ENCODE data around the gene PDE10A. TPM values are rescaled to one million over a fixed set of nuclear protein-coding genes. Genes with fewer than 3 reads are reported as not detected.

PDE10A gene
- total and polyA plus RNA-seq, 2 of the 8 experiments (the other 6 are each of a cell fraction or from before 2014, with no cell fraction given), result 1.1 to 2.4 TPM

GRCh38 chr6:165422192-165422591 lies 240.8 kb downstream of the PDE10A start:
- Histone ChIP-seq H3K4ac (replicated peaks; ENCODE audit: insufficient read length, low read depth, low read length) (no peak overlapping the region), H3K18ac (ENCODE audit: extremely low read depth, low read length) (no peak overlapping the region), H3K9me3 (ENCODE audit: insufficient read depth in 2 of 2, low read depth in 1 of 2, low read length in 1 of 2) (no peaks in the 10 kb centered on the region; a peak in 1 of 4 replicates), H3K4me3 (ENCODE audit: extremely low read depth in 1 of 4, insufficient read depth in 2 of 4, low read depth in 3 of 4, low read length in 4 of 4) (no peak overlapping the region), H3K56ac (replicated peaks; ENCODE audit: insufficient read length, low read depth, low read length) (no peak overlapping the region), H3K79me1 (ENCODE audit: low read depth, low read length) (no peaks in the 10 kb centered on the region), H3K4me2 (ENCODE audit: insufficient read depth in 1 of 2, low read depth in 2 of 2, low read length in 2 of 2) (no peak overlapping the region), H4K20me1 (replicated peaks in 1 of 2; ENCODE audit: control insufficient read depth in 1 of 2, insufficient read depth in 2 of 2, low read length in 2 of 2) (peaks cover 0 to 2% of the 10 kb centered on the region in 2 experiments), H2AK5ac (ENCODE audit: low read depth, low read length) (0 out of 2 replicates have a peak overlapping the region, but pooled peaks have one; percentile 60), H3K79me2 (ENCODE audit: control insufficient read depth in 1 of 2, insufficient read depth in 2 of 2, low read length in 2 of 2) (no peaks in the 10 kb centered on the region), H2BK15ac (ENCODE audit: low read length) (0 out of 2 replicates have a peak overlapping the region, but pooled peaks have one; percentile 75), H3K9ac (replicated peaks in 1 of 4; ENCODE audit: extremely low read depth in 1 of 4, low read depth in 3 of 4, low read length in 3 of 4) (no peak overlapping the region), H2BK120ac (replicated peaks; ENCODE audit: low read depth, low read length) (no peak overlapping the region), H3K23me2 (ENCODE audit: low read depth, low read length) (no peaks in the 10 kb centered on the region; the same call in 1 of the 2 replicates), H2BK12ac (ENCODE audit: low read depth, low read length) (no peak overlapping the region), H3K14ac (ENCODE audit: insufficient read length) (no peak overlapping the region), H4K91ac (replicated peaks; ENCODE audit: insufficient read length, low read length) (no peak overlapping the region), H3K27me3 (replicated peaks in 1 of 4; ENCODE audit: control insufficient read depth in 3 of 4, extremely low read depth in 1 of 4, insufficient read depth in 3 of 4, low read length in 3 of 4) (peaks cover 0 to 1% (median 0%) of the 10 kb centered on the region in 4 experiments; a peak in 1 of 7 replicates), H4K8ac (ENCODE audit: extremely low read depth, insufficient read depth, low read length) (no peak overlapping the region), H3K36me3 (ENCODE audit: control insufficient read depth in 2 of 4, insufficient read depth in 4 of 4, low read length in 3 of 4) (no peaks in the 10 kb centered on the region), H3K23ac (ENCODE audit: insufficient read length) (no peak overlapping the region), H2BK20ac (ENCODE audit: low read length) (no peak overlapping the region), H4K5ac (ENCODE audit: insufficient read length, low read depth, low read length) (no peak overlapping the region), H3K4me1 (replicated peaks in 1 of 4; ENCODE audit: control insufficient read depth in 3 of 4, insufficient read depth in 4 of 4, low read length in 3 of 4) (no peaks in the 10 kb centered on the region), H3K27ac (ENCODE audit: low read depth, low read length) (no peak overlapping the region), H2AFZ (ENCODE audit: low read length) (no peak overlapping the region), H2BK5ac (ENCODE audit: low read depth, low read length) (no peak overlapping the region)
- ChIA-PET POLR2A (ENCODE audit: partially characterized antibody) (no interaction called here), CTCF (ENCODE audit: partially characterized antibody) (no interaction called here)
- DNase-seq (ENCODE audit: low read depth in 1 of 2, low spot score in 2 of 2) (no peak), FAIRE-seq (no peak)
- 93% methylated on average over 11 of the region's 11 CpGs; no CpG with 5 or more reads in 1 of the 2 experiments for WGBS, 2 experiments (ENCODE audit: extremely low coverage in 1 of 2, insufficient coverage in 1 of 2, insufficient read length in 1 of 2, insufficient replicate concordance in 2 of 2, low coverage in 1 of 2, low lambda C conversion rate in 2 of 2, missing lambda C conversion rate in 1 of 2)
- no peak for TF ChIP-seq KDM5A (IDR thresholded peaks at IDR 0.05; ENCODE audit: low read length)
- TF ChIP-seq, protein P1, sequence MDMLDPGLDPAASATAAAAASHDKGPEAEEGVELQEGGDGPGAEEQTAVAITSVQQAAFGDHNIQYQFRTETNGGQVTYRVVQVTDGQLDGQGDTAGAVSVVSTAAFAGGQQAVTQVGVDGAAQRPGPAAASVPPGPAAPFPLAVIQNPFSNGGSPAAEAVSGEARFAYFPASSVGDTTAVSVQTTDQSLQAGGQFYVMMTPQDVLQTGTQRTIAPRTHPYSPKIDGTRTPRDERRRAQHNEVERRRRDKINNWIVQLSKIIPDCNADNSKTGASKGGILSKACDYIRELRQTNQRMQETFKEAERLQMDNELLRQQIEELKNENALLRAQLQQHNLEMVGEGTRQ (IDR thresholded peaks at IDR 0.05; ENCODE audit: low read length), result no peak
- TF ChIP-seq SIRT6 (IDR thresholded peaks at IDR 0.05; ENCODE audit: low read length), result no peak
- no peak for TF ChIP-seq POU5F1 (IDR thresholded peaks at IDR 0.05; ENCODE audit: low read depth, low read length)
- TF ChIP-seq SUZ12 (IDR thresholded peaks at IDR 0.05; ENCODE audit: low read length), result no peak
- no peak for TF ChIP-seq HDAC2 (IDR thresholded peaks at IDR 0.05; ENCODE audit: borderline replicate concordance in 1 of 2, low read depth in 2 of 2, low read length in 2 of 2)
- TF ChIP-seq ASH2L (IDR thresholded peaks at IDR 0.05; ENCODE audit: low read length), result no peak
- TF ChIP-seq CBX8 (IDR thresholded peaks at IDR 0.05; ENCODE audit: borderline replicate concordance, low read depth, low read length), result no peak
- TF ChIP-seq NRF1 (IDR thresholded peaks at IDR 0.05; ENCODE audit: low read depth, low read length), result no peak
- TF ChIP-seq, protein P2, sequence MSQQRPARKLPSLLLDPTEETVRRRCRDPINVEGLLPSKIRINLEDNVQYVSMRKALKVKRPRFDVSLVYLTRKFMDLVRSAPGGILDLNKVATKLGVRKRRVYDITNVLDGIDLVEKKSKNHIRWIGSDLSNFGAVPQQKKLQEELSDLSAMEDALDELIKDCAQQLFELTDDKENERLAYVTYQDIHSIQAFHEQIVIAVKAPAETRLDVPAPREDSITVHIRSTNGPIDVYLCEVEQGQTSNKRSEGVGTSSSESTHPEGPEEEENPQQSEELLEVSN (IDR thresholded peaks at IDR 0.05), result no peak
- TF ChIP-seq CBX5 (IDR thresholded peaks at IDR 0.05; ENCODE audit: low read depth, low read length), result no peak
- TF ChIP-seq FOSL1 (IDR thresholded peaks at IDR 0.05; ENCODE audit: insufficient read depth, low read depth, low read length), result no peak
